Neural crest cell (in vitro differentiated cells): ENCODE results near the gene FGFR1OP2. TPM values are rescaled to one million over a fixed set of nuclear protein-coding genes. Genes with fewer than 3 reads are reported as not detected.

ENCODE experiments used
- DNase-seq: peaks from one replicate; pipeline ENCODE4 v3.0.0; 2021; ENCODE audit warnings: low read depth, mixed read lengths, low spot score
- H3K27ac Mint-ChIP-seq: one replicate; pipeline ENCODE4 v1.8.0; 2021; ENCODE audit warnings: mild to moderate bottlenecking, mixed read lengths; ENCODE audit not compliant: unreplicated experiment
- H3K27me3 Mint-ChIP-seq: 2 replicates; pipeline ENCODE4 v1.8.0; 2021; ENCODE audit warnings: low read depth, mild to moderate bottlenecking, mixed read lengths
- H3K36me3 Mint-ChIP-seq: 2 replicates; pipeline ENCODE4 v1.8.0; 2021; ENCODE audit warnings: low read depth, mild to moderate bottlenecking, mixed read lengths
- H3K4me1 Mint-ChIP-seq: 2 replicates; pipeline ENCODE4 v1.8.0; 2021; ENCODE audit warnings: mixed read lengths
- H3K4me3 Mint-ChIP-seq: one replicate; pipeline ENCODE4 v1.8.0; 2021; ENCODE audit warnings: mild to moderate bottlenecking, mixed read lengths
- H3K9me3 Mint-ChIP-seq: 2 replicates; pipeline ENCODE4 v1.8.0; 2021; ENCODE audit warnings: mixed read lengths
- CTCF ChIP-seq: fragments of 200-600 bp; sonication (generic); conservative IDR thresholded peaks from 2 replicates; pipeline ENCODE4 v1.5.0; 2021; ENCODE audit warnings: antibody characterized with exemption, mild to moderate bottlenecking
- total RNA-seq: library from RNA; stranded (reverse); gene quantifications from 2 replicates; pipeline ENCODE4 v1.2.1, GENCODE V29; 2021

FGFR1OP2 gene
- total RNA-seq, 1 donor from 2014 or later: 44.1 TPM

- TF ChIP-seq CTCF: no peak
Observed at GRCh38 chr12:26906024-26906423, 32.2 kb upstream of the FGFR1OP2 start.

GRCh38 chr12:26906704-26907103 lies 31.6 kb upstream of the FGFR1OP2 start:
- Mint-ChIP-seq H3K4me3 (no peak overlapping the region), H3K27me3 (no peaks in the 10 kb centered on the region), H3K4me1 (no peaks in the 10 kb centered on the region), H3K27ac (no peak overlapping the region), H3K9me3 (peaks cover 6% of the 10 kb centered on the region), H3K36me3 (peaks cover 31% of the 10 kb centered on the region)
- no peak for TF ChIP-seq CTCF
- DNase-seq: no peak

More at GRCh38 chr12:26906024-26906423, 32.2 kb upstream of the FGFR1OP2 start:
- Mint-ChIP-seq H3K4me3 (no peak overlapping the region), H3K4me1 (no peaks in the 10 kb centered on the region), H3K36me3 (peaks cover 36% of the 10 kb centered on the region), H3K27ac (no peak overlapping the region), H3K27me3 (no peaks in the 10 kb centered on the region), H3K9me3 (peaks cover 6% of the 10 kb centered on the region)
- no peak for DNase-seq

- DNase-seq: peak; percentile 4
- Mint-ChIP-seq H3K27ac (peak overlapping the region; percentile 58), H3K4me1 (peaks cover 21% of the 10 kb centered on the region), H3K4me3 (peak overlapping the region; percentile 2), H3K27me3 (no peaks in the 10 kb centered on the region), H3K36me3 (peaks cover 8% of the 10 kb centered on the region), H3K9me3 (no peaks in the 10 kb centered on the region)
- no peak for TF ChIP-seq CTCF
Observed at GRCh38 chr12:26918321-26919215, 19.7 kb upstream of the FGFR1OP2 start.

GRCh38 chr12:26919216-26919555 lies 19.1 kb upstream of the FGFR1OP2 start:
- peaks cover 21% of the 10 kb centered on the region for H3K4me1 Mint-ChIP-seq
- peak; percentile 20 for DNase-seq
- H3K4me3 Mint-ChIP-seq: peak overlapping the region; percentile 2
- H3K36me3 Mint-ChIP-seq: peaks cover 8% of the 10 kb centered on the region
- peak overlapping the region; percentile 58 for H3K27ac Mint-ChIP-seq
- TF ChIP-seq CTCF: no peak
- no peaks in the 10 kb centered on the region for H3K27me3 Mint-ChIP-seq
- H3K9me3 Mint-ChIP-seq: no peaks in the 10 kb centered on the region

- Mint-ChIP-seq H3K4me3 (no peak overlapping the region), H3K27ac (no peak overlapping the region), H3K9me3 (no peaks in the 10 kb centered on the region), H3K4me1 (peaks cover 21% of the 10 kb centered on the region), H3K36me3 (peaks cover 2% of the 10 kb centered on the region), H3K27me3 (no peaks in the 10 kb centered on the region)
- DNase-seq: no peak
- TF ChIP-seq CTCF: no peak
Observed at GRCh38 chr12:26921886-26922285, 16.4 kb upstream of the FGFR1OP2 start.
